Kidney epithelial cell (primary cell): ENCODE results near the gene PCDHGA6. TPM values are rescaled to one million over a fixed set of nuclear protein-coding genes. Genes with fewer than 3 reads are reported as not detected.
"Not testable (repeated sequence)": the region's sequence is repeated elsewhere in the genome, so short reads cannot be mapped to it uniquely, and the experiment has no call there.

Experiments used
- DNase-seq: peaks from one replicate; pipeline ENCODE4 v3.0.0-alpha.2; 2010; ENCODE audit warnings: low read depth
- H3K27me3 ChIP-seq: 2 replicates; pipeline ENCODE4 v1.6.0; 2011; ENCODE audit warnings: low read length; ENCODE audit not compliant: control insufficient read depth, insufficient read depth
- H3K36me3 ChIP-seq: 2 replicates; pipeline ENCODE4 v1.5.1; 2011; ENCODE audit warnings: low read length; ENCODE audit not compliant: control insufficient read depth, insufficient read depth
- H3K4me3 ChIP-seq: 2 replicates; pipeline ENCODE4 v1.5.1; 2011; ENCODE audit warnings: low read depth, mild to moderate bottlenecking, control low read depth, low read length
- CTCF ChIP-seq: IDR thresholded peaks from 2 replicates; pipeline ENCODE4 v1.5.1; 2011; ENCODE audit warnings: mild to moderate bottlenecking, moderate library complexity, low read length, control low read depth, inconsistent platforms; ENCODE audit not compliant: insufficient read depth, poor library complexity, severe bottlenecking
- total RNA-seq: library from RNA; depleted of rRNA; stranded (reverse); fragments of >200 nt; gene quantifications from 2 replicates; pipeline ENCODE4 v1.2.3, GENCODE V29; 2015

The PCDHGA6 gene
- total RNA-seq, 1 donor from 2014 or later: 1.7 TPM

DNA sequence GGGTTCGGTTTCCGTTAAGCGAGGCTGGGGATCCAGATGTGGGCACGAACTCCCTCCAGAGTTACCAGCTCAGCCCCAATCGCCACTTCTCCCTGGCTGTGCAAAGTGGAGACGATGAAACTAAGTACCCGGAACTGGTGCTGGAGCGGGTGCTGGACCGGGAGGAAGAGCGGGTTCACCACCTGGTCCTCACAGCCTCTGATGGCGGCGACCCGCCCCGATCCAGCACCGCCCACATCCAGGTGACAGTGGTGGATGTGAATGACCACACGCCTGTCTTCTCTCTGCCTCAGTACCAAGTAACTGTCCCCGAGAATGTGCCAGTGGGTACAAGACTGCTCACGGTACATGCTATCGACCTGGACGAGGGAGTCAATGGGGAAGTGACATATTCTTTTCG lies 9.7 kb downstream of the PCDHGA6 start:
- no peak for TF ChIP-seq CTCF
- H3K4me3 ChIP-seq: no peak overlapping the region
- peaks cover 9% of the 10 kb centered on the region for H3K27me3 ChIP-seq
- DNase-seq: no peak
- no peaks in the 10 kb centered on the region for H3K36me3 ChIP-seq

GRCh38 chr5:141384471-141385267 lies 11.0 kb downstream of the PCDHGA6 start:
- no peak for DNase-seq
- H3K36me3 ChIP-seq: no peaks in the 10 kb centered on the region
- H3K27me3 ChIP-seq: peaks cover 16% of the 10 kb centered on the region
- no peak overlapping the region for H3K4me3 ChIP-seq
- no peak for TF ChIP-seq CTCF

- H3K27me3 ChIP-seq: peaks cover 15% of the 10 kb centered on the region
- not testable (repeated sequence) for H3K36me3 ChIP-seq, DNase-seq
- peak within 1 kb of the TSS; percentile 21 for H3K4me3 ChIP-seq
- TF ChIP-seq CTCF: peak; percentile 40
Observed at GRCh38 chr5:141387557-141388311, 14.0 kb downstream of the PCDHGA6 start, which contains the start of gene PCDHGB4. Gene PCDHGB4, plus strand, starts transcription at chr5:141387698. Its CDS starts 187 bp downstream, at chr5:141387885.

DNA sequence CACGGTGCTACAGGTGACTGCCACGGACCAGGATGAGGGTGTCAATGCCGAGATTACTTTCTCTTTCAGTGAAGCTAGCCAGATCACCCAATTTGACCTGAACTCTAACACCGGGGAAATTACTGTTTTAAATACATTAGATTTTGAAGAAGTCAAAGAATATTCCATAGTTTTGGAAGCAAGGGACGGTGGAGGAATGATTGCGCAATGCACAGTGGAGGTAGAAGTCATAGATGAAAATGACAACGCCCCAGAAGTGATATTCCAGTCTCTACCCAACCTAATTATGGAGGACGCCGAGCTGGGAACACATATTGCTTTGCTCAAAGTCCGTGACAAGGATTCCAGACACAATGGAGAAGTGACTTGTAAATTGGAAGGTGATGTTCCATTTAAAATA lies 15.0 kb downstream of the PCDHGA6 start:
- no peak overlapping the region for H3K4me3 ChIP-seq
- no peak for TF ChIP-seq CTCF
- H3K27me3 ChIP-seq: peaks cover 15% of the 10 kb centered on the region
- H3K36me3 ChIP-seq: no peaks in the 10 kb centered on the region
- DNase-seq: no peak

DNA sequence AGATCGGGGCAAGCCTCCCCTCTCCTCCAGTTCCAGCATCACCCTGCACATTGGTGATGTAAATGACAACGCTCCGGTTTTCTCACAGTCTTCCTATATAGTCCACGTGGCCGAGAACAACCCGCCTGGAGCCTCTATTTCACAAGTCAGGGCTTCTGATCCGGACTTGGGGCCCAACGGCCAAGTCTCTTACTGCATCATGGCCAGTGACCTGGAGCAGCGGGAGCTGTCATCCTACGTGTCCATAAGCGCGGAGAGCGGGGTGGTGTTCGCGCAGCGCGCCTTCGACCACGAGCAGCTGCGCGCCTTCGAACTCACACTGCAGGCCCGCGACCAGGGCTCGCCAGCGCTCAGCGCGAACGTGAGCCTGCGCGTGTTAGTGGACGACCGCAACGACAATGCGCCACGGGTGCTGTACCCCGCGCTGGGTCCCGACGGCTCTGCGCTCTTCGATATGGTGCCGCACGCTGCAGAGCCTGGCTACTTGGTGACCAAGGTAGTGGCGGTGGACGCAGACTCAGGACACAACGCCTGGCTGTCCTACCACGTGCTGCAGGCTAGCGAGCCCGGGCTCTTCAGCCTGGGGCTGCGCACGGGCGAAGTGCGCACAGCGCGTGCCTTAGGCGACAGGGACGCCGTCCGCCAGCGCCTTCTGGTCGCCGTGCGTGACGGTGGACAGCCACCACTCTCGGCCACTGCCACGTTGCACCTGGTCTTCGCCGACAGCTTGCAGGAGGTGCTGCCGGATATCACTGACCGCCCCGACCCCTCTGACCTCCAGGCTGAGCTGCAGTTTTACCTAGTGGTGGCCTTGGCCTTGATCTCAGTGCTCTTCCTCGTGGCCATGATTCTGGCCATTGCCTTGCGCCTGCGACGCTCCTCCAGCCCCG lies 15.7 kb downstream of the PCDHGA6 start:
- Histone ChIP-seq H3K4me3 (no peak overlapping the region), H3K36me3 (no peaks in the 10 kb centered on the region), H3K27me3 (peaks cover 15% of the 10 kb centered on the region)
- no peak for TF ChIP-seq CTCF
- DNase-seq: no peak
